Hindlimb muscle (tissue), 1 donor: ENCODE results near the gene HOXC4. TPM values are rescaled to one million over a fixed set of nuclear protein-coding genes. Genes with fewer than 3 reads are reported as not detected.
"Not testable (repeated sequence)": the region's sequence is repeated elsewhere in the genome, so short reads cannot be mapped to it uniquely, and the experiment has no call there.

Experiments
- DNase-seq: peaks from one replicate; pipeline ENCODE4 v3.0.0-alpha.2; 2013
- polyA plus RNA-seq: library from polyadenylated mRNA; unstranded; fragments of 120-200 nt; gene quantifications from one replicate; pipeline ENCODE4 v1.2.1, GENCODE V29; 2013; ENCODE audit not compliant: insufficient read length

HOXC4 gene
- polyA plus RNA-seq, 1 donor = 21.4 TPM

GRCh38 chr12:54058128-54058768 lies 4.6 kb downstream of the HOXC4 start:
- no peak for DNase-seq

GRCh38 chr12:54059668-54060067 lies 6.0 kb downstream of the HOXC4 start:
- DNase-seq = no peak

- no peak for DNase-seq
These were observed 6.7 kb downstream of the HOXC4 start for GRCh38 chr12:54060174-54060974.

GRCh38 chr12:54060975-54061778 lies 7.5 kb downstream of the HOXC4 start:
- DNase-seq = no peak

GRCh38 chr12:54065677-54066076 lies 12.0 kb downstream of the HOXC4 start:
- DNase-seq = no peak

GRCh38 chr12:54066408-54066807 lies 12.8 kb downstream of the HOXC4 start:
- no peak for DNase-seq

- no peak for DNase-seq
These were observed 14.9 kb downstream of the HOXC4 start for GRCh38 chr12:54068418-54069070.

GRCh38 chr12:54071942-54072341 lies 18.3 kb downstream of the HOXC4 start:
- DNase-seq = no peak

GRCh38 chr12:54074308-54074707 lies 20.7 kb downstream of the HOXC4 start:
- no peak for DNase-seq

GRCh38 chr12:54075409-54075808 lies 21.8 kb downstream of the HOXC4 start:
- DNase-seq = no peak

GRCh38 chr12:54075974-54076373 lies 22.3 kb downstream of the HOXC4 start:
- no peak for DNase-seq

- DNase-seq = not testable (repeated sequence)
These were observed 24.2 kb downstream of the HOXC4 start for GRCh38 chr12:54077843-54078242.

GRCh38 chr12:54079115-54079514 lies 25.5 kb downstream of the HOXC4 start:
- DNase-seq = not testable (repeated sequence)

GRCh38 chr12:54080008-54080924 lies 26.6 kb downstream of the HOXC4 start:
- not testable (repeated sequence) for DNase-seq

- DNase-seq = not testable (repeated sequence)
These were observed 27.4 kb downstream of the HOXC4 start for GRCh38 chr12:54081053-54081514.

GRCh38 chr12:54081581-54082396 lies 28.2 kb downstream of the HOXC4 start:
- DNase-seq = not testable (repeated sequence)

GRCh38 chr12:54082397-54082892 lies 28.8 kb downstream of the HOXC4 start:
- no peak for DNase-seq

- not testable (repeated sequence) for DNase-seq
These were observed 34.4 kb downstream of the HOXC4 start for GRCh38 chr12:54088011-54088410.

GRCh38 chr12:54089465-54089864 lies 35.8 kb downstream of the HOXC4 start:
- not testable (repeated sequence) for DNase-seq

GRCh38 chr12:54090312-54090711 lies 36.7 kb downstream of the HOXC4 start:
- DNase-seq = not testable (repeated sequence)
